HepG2 (cell line): ENCODE measurements around the gene ZMAT2. TPM values are rescaled to one million over a fixed set of nuclear protein-coding genes. Genes with fewer than 3 reads are reported as not detected.

Source experiments
- AHR ChIP-seq: IDR thresholded peaks from 2 replicates; pipeline ENCODE4 v1.6.1; 2018; ENCODE audit warnings: missing genetic modification reagents, missing compliant biosample characterization
- CREB1 ChIP-seq, 2 experiments: fragments of 450-650 bp in 1 of 2; IDR thresholded peaks; 2 replicates each; pipeline ENCODE4 v1.6.1; 2016 to 2017; ENCODE audit warnings: control low read depth in 1 of 2, mild to moderate bottlenecking in 1 of 2, missing compliant biosample characterization in 1 of 2, missing genetic modification characterization in 1 of 2
- FOSL2 ChIP-seq: sonication (generic); formaldehyde crosslinking; IDR thresholded peaks from 2 replicates; pipeline ENCODE4 v1.4.0; 2020; ENCODE audit warnings: missing genetic modification reagents
- KAT7 ChIP-seq: IDR thresholded peaks from 2 replicates; pipeline ENCODE4 v1.6.1; 2018; ENCODE audit warnings: borderline replicate concordance, missing compliant biosample characterization
- KLF12 ChIP-seq: sonication (generic); formaldehyde crosslinking; IDR thresholded peaks from 2 replicates; pipeline ENCODE4 v1.4.0; 2020; ENCODE audit warnings: missing genetic modification reagents, borderline replicate concordance
- MAFG ChIP-seq: sonication (generic); formaldehyde crosslinking; IDR thresholded peaks from 2 replicates; pipeline ENCODE4 v1.5.1; 2020; ENCODE audit warnings: mild to moderate bottlenecking, missing genetic modification reagents
- NFKBIZ ChIP-seq: IDR thresholded peaks from 2 replicates; pipeline ENCODE4 v1.6.1; 2018; ENCODE audit warnings: missing genetic modification reagents, missing compliant biosample characterization
- NFYC ChIP-seq: IDR thresholded peaks from 2 replicates; pipeline ENCODE4 v1.6.1; 2016; ENCODE audit warnings: missing genetic modification reagents, missing compliant biosample characterization
- NR2C2 ChIP-seq: sonication (generic); formaldehyde crosslinking; IDR thresholded peaks from 2 replicates; pipeline ENCODE4 v1.4.0; 2020; ENCODE audit warnings: missing genetic modification reagents, mild to moderate bottlenecking, moderate library complexity, borderline replicate concordance
- SALL2 ChIP-seq: sonication (generic); formaldehyde crosslinking; IDR thresholded peaks from 2 replicates; pipeline ENCODE4 v1.8.1; 2023; ENCODE audit warnings: mild to moderate bottlenecking, missing genetic modification reagents, inconsistent platforms
- SOX5 ChIP-seq: IDR thresholded peaks from 2 replicates; pipeline ENCODE4 v1.6.1; 2016; ENCODE audit warnings: borderline replicate concordance
- TAF15 ChIP-seq: fragments of 200-400 bp; formaldehyde crosslinking; IDR thresholded peaks from one replicate; pipeline ENCODE4 v1.6.1; 2018; ENCODE audit warnings: mild to moderate bottlenecking, low read depth, low read length; ENCODE audit not compliant: poor library complexity, severe bottlenecking
- THYN1 ChIP-seq: sonication (generic); formaldehyde crosslinking; IDR thresholded peaks from 2 replicates; pipeline ENCODE4 v1.8.1; 2023; ENCODE audit warnings: low read depth, mild to moderate bottlenecking, moderate library complexity, missing genetic modification reagents, borderline replicate concordance
- ZNF772 ChIP-seq: sonication (generic); formaldehyde crosslinking; IDR thresholded peaks from 2 replicates; pipeline ENCODE4 v1.5.0; 2020; ENCODE audit warnings: mild to moderate bottlenecking, missing genetic modification reagents
- ZNF788 ChIP-seq: sonication (generic); formaldehyde crosslinking; IDR thresholded peaks from 2 replicates; pipeline ENCODE4 v1.5.0; 2020; ENCODE audit warnings: mild to moderate bottlenecking, missing genetic modification reagents, borderline replicate concordance
- ZNF816 ChIP-seq: sonication (generic); formaldehyde crosslinking; IDR thresholded peaks from 2 replicates; pipeline ENCODE4 v1.8.0; 2022; ENCODE audit warnings: missing genetic modification reagents, mild to moderate bottlenecking, borderline replicate concordance
- ZNF891 ChIP-seq: sonication (generic); formaldehyde crosslinking; IDR thresholded peaks from 2 replicates; pipeline ENCODE4 v1.5.0; 2020; ENCODE audit warnings: mild to moderate bottlenecking, missing genetic modification reagents
- polyA plus RNA-seq, 8 experiments: library from polyadenylated mRNA; depleted of rRNA in 3 of 8; stranded (reverse) in 7 of 8; unstranded in 1 of 8; fragments of >200 nt; fragmentation: Illumina TruSeq in 4 of 8; extraction: Trizol in 4 of 8; gene quantifications; 2 replicates each; pipeline versions ENCODE4 v1.2.1 to v1.2.3, GENCODE V29; 2011 to 2016; ENCODE audit warnings: low read depth in 4 of 8, missing spikeins in 1 of 8, mixed read lengths in 1 of 8; ENCODE audit not compliant: insufficient read depth in 1 of 8
- total RNA-seq, 5 experiments: library from RNA; depleted of rRNA; stranded (reverse); fragments of >200 nt; fragmentation: Illumina TruSeq; extraction: Trizol; gene quantifications; 2 replicates each; pipeline ENCODE4 v1.2.3, GENCODE V29; 2016; ENCODE audit warnings: low read depth in 1 of 5
- TF ChIP-seq, protein P1 (sequence below): sonication (generic); formaldehyde crosslinking; IDR thresholded peaks from 2 replicates; pipeline ENCODE4 v1.8.1; 2023; ENCODE audit warnings: mild to moderate bottlenecking, missing genetic modification reagents
- TF ChIP-seq, protein P2 (sequence below): IDR thresholded peaks from 2 replicates; pipeline ENCODE4 v1.6.1; 2016; ENCODE audit warnings: missing biosample characterization, missing genetic modification reagents, low read depth
- TF ChIP-seq, protein P3 (sequence below): IDR thresholded peaks from 2 replicates; pipeline ENCODE4 v1.6.1; 2016
- TF ChIP-seq, protein P4 (sequence below): sonication (generic); formaldehyde crosslinking; IDR thresholded peaks from 2 replicates; pipeline ENCODE4 v1.4.0; 2020; ENCODE audit warnings: mild to moderate bottlenecking, missing genetic modification reagents
- TF ChIP-seq, protein P5 (sequence below): sonication (generic); formaldehyde crosslinking; IDR thresholded peaks from 2 replicates; pipeline ENCODE4 v1.8.0; 2022; ENCODE audit warnings: mild to moderate bottlenecking, missing genetic modification reagents

The ZMAT2 gene
- total and polyA plus RNA-seq, 2 of the 13 experiments (the other 11 are each of a cell fraction or from before 2014, with no cell fraction given): 35.4 to 92.8 TPM

DNA sequence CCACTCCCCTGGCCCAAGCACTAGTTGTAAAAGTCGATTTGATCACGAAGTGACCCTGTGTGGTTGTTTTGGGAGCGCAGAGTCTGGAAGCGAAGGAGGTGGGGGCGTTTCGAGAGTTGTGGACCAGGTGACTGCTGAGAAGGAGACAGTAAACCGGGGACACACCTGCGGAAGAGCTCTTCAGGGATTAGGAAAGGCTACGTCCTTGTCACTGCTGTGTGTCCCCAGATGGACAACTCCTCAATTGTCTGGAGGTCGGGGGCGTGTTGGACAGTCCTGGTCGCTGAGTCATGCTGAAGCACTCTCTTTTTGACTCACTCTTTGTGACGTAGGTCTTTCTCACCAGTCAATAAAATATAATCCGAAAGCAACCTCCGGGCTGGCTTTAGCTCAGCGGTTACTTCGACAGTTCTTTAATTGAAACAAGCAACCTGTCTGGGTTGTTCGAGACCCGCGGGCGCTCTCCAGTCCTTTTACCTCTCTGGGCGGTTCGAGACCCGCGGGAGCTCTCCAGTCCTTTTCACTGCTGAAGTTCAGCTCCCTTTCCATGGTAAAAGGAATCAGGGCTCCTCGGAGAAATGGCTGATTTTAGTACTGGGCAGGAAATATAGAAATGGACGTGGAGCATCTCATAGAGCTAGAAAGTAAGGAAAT is 10.8 kb downstream of the ZMAT2 start (continued):
- TF ChIP-seq, protein P1, sequence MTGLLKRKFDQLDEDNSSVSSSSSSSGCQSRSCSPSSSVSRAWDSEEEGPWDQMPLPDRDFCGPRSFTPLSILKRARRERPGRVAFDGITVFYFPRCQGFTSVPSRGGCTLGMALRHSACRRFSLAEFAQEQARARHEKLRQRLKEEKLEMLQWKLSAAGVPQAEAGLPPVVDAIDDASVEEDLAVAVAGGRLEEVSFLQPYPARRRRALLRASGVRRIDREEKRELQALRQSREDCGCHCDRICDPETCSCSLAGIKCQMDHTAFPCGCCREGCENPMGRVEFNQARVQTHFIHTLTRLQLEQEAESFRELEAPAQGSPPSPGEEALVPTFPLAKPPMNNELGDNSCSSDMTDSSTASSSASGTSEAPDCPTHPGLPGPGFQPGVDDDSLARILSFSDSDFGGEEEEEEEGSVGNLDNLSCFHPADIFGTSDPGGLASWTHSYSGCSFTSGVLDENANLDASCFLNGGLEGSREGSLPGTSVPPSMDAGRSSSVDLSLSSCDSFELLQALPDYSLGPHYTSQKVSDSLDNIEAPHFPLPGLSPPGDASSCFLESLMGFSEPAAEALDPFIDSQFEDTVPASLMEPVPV (CRISPR knock-in tag): 0 out of 2 replicates have a peak, but pooled peaks have one; percentile 32
- TF ChIP-seq AHR (CRISPR knock-in tag) (0 out of 2 replicates have a peak, but pooled peaks have one; percentile 47), KLF12 (CRISPR knock-in tag) (peak; percentile 53; the same call in 1 of the 2 replicates), ZNF788 (CRISPR knock-in tag) (peak; percentile 27; the same call in 1 of the 2 replicates), TAF15 (no peak), FOSL2 (CRISPR knock-in tag) (peak; percentile 97), THYN1 (no peak), NFYC (CRISPR knock-in tag) (peak; percentile 8; the same call in 1 of the 2 replicates), ZNF772 (CRISPR knock-in tag) (peak; percentile 68; the same call in 1 of the 2 replicates), MAFG (CRISPR knock-in tag) (peak; percentile 97), SOX5 (CRISPR knock-in tag) (peak; percentile 83; the same call in 1 of the 2 replicates), SALL2 (CRISPR knock-in tag) (peak; percentile 75; the same call in 1 of the 2 replicates), KAT7 (CRISPR knock-in tag) (0 out of 2 replicates have a peak, but pooled peaks have one; percentile 25), NFKBIZ (CRISPR knock-in tag) (peak; percentile 54; the same call in 1 of the 2 replicates), NR2C2 (no peak), ZNF816 (CRISPR knock-in tag) (no peak), ZNF891 (CRISPR knock-in tag) (no peak), CREB1 (IDR thresholded peaks at IDR 0.05) (peak; percentile 97), CREB1 (CRISPR knock-in tag; IDR thresholded peaks at IDR 0.05) (peak; percentile 97)
- TF ChIP-seq, protein P2, sequence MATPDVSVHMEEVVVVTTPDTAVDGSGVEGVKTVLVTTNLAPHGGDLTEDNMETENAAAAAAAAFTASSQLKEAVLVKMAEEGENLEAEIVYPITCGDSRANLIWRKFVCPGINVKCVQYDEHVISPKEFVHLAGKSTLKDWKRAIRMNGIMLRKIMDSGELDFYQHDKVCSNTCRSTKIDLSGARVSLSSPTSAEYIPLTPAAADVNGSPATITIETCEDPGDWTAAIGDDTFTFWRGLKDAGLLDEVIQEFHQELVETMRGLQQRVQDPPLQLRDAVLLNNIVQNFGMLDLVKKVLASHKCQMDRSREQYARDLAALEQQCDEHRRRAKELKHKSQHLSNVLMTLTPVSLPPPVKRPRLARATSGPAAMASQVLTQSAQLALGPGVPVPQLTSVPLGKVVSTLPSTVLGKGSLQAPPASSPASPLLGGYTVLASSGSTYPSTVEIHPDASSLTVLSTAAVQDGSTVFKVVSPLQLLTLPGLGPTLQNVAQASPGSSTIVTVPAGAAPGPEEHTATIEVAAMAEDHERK (CRISPR knock-in tag): no peak
- TF ChIP-seq, protein P3, sequence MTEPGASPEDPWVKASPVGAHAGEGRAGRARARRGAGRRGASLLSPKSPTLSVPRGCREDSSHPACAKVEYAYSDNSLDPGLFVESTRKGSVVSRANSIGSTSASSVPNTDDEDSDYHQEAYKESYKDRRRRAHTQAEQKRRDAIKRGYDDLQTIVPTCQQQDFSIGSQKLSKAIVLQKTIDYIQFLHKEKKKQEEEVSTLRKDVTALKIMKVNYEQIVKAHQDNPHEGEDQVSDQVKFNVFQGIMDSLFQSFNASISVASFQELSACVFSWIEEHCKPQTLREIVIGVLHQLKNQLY (CRISPR knock-in tag): 0 out of 2 replicates have a peak, but pooled peaks have one; percentile 9
- TF ChIP-seq, protein P4, sequence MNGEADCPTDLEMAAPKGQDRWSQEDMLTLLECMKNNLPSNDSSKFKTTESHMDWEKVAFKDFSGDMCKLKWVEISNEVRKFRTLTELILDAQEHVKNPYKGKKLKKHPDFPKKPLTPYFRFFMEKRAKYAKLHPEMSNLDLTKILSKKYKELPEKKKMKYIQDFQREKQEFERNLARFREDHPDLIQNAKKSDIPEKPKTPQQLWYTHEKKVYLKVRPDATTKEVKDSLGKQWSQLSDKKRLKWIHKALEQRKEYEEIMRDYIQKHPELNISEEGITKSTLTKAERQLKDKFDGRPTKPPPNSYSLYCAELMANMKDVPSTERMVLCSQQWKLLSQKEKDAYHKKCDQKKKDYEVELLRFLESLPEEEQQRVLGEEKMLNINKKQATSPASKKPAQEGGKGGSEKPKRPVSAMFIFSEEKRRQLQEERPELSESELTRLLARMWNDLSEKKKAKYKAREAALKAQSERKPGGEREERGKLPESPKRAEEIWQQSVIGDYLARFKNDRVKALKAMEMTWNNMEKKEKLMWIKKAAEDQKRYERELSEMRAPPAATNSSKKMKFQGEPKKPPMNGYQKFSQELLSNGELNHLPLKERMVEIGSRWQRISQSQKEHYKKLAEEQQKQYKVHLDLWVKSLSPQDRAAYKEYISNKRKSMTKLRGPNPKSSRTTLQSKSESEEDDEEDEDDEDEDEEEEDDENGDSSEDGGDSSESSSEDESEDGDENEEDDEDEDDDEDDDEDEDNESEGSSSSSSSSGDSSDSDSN (CRISPR knock-in tag): peak; percentile 64
- TF ChIP-seq, protein P5, sequence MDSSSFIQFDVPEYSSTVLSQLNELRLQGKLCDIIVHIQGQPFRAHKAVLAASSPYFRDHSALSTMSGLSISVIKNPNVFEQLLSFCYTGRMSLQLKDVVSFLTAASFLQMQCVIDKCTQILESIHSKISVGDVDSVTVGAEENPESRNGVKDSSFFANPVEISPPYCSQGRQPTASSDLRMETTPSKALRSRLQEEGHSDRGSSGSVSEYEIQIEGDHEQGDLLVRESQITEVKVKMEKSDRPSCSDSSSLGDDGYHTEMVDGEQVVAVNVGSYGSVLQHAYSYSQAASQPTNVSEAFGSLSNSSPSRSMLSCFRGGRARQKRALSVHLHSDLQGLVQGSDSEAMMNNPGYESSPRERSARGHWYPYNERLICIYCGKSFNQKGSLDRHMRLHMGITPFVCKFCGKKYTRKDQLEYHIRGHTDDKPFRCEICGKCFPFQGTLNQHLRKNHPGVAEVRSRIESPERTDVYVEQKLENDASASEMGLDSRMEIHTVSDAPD (CRISPR knock-in tag): no peak; the same call in 1 of the 2 replicates
